ENCODE results near the gene GSPT2. TPM values are rescaled to one million over a fixed set of nuclear protein-coding genes. Genes with fewer than 3 reads are reported as not detected.
"Not testable (repeated sequence)": the region's sequence is repeated elsewhere in the genome, so short reads cannot be mapped to it uniquely, and the experiment has no call there.

Gene GSPT2
- polyA plus RNA-seq, 3 donors, result 0.40 to 1.6 (median 1.4) TPM

DNA sequence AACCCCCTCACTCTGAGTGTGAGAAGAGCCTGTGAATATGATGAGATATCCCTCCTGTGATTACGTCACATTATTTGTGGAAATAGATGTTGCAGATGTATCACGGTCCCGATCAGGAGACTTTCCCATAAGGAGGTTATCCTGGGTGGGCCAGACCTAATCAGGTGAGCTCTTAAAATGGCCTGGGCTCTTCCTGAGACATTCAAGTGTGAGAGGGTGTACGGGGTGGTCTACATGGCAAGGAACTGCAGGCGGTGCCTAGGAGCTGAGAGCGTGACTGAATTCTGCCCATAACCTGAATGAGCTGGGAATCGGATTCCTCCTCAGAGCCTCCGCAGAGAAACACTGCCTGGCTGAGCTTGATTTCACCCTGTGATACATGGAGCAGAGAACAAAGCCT, 45.8 kb upstream of the GSPT2 start:
- Mint-ChIP-seq H3K4me3 (no peak overlapping the region), H3K27me3 (ENCODE audit: low read depth in 3 of 3) (peaks cover 2 to 5% (median 5%) of the 10 kb centered on the region in 3 donors), H3K27ac (peak overlapping the region in 1 of 7 donors; percentile 7), H3K36me3 (no peaks in the 10 kb centered on the region), H3K9me3 (peaks cover 0 to 3% (median 0%) of the 10 kb centered on the region in 7 donors), H3K4me1 (no peaks in the 10 kb centered on the region)
- DNase-seq, result no peak
- Histone ChIP-seq H3K9me3 (replicated peaks in 1 of 2; ENCODE audit: control insufficient read depth in 1 of 2, insufficient read depth in 1 of 2, low read length in 2 of 2) (no peaks in the 10 kb centered on the region), H3K4me3 (replicated peaks in 1 of 3; ENCODE audit: low read depth in 2 of 3, low read length in 3 of 3) (no peak overlapping the region), H3K36me3 (replicated peaks in 1 of 2; ENCODE audit: control insufficient read depth in 1 of 2, insufficient read depth in 2 of 2, low read length in 2 of 2) (no peaks in the 10 kb centered on the region), H3K4me1 (ENCODE audit: control insufficient read depth in 1 of 2, insufficient read depth in 2 of 2, low read length in 2 of 2) (no peaks in the 10 kb centered on the region), H3K9ac (ENCODE audit: insufficient read depth, low read length, poor library complexity, severe bottlenecking) (no peak overlapping the region), H3K27ac (ENCODE audit: low read depth in 1 of 2, low read length in 2 of 2) (no peak overlapping the region), H4K20me1 (ENCODE audit: insufficient read depth, low read length) (no peaks in the 10 kb centered on the region), H3K27me3 (ENCODE audit: control insufficient read depth in 2 of 2, insufficient read depth in 2 of 2, low read length in 2 of 2) (no peaks in the 10 kb centered on the region), H2AFZ (ENCODE audit: insufficient read depth, low read depth, low read length, poor library complexity, severe bottlenecking) (no peak overlapping the region), H3K79me2 (ENCODE audit: insufficient read depth, low read length) (no peaks in the 10 kb centered on the region), H3K4me2 (replicated peaks; ENCODE audit: extremely low read depth, low read length, poor library complexity, severe bottlenecking) (no peak overlapping the region)
- no CpG with 5 or more reads among the region's 8 CpGs for WGBS (ENCODE audit: insufficient coverage)
- TF ChIP-seq, protein P1, sequence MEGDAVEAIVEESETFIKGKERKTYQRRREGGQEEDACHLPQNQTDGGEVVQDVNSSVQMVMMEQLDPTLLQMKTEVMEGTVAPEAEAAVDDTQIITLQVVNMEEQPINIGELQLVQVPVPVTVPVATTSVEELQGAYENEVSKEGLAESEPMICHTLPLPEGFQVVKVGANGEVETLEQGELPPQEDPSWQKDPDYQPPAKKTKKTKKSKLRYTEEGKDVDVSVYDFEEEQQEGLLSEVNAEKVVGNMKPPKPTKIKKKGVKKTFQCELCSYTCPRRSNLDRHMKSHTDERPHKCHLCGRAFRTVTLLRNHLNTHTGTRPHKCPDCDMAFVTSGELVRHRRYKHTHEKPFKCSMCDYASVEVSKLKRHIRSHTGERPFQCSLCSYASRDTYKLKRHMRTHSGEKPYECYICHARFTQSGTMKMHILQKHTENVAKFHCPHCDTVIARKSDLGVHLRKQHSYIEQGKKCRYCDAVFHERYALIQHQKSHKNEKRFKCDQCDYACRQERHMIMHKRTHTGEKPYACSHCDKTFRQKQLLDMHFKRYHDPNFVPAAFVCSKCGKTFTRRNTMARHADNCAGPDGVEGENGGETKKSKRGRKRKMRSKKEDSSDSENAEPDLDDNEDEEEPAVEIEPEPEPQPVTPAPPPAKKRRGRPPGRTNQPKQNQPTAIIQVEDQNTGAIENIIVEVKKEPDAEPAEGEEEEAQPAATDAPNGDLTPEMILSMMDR (IDR thresholded peaks at IDR 0.05), result no peak
- intact Hi-C loops (cut with micrococcal nuclease), result no loop called here

DNA sequence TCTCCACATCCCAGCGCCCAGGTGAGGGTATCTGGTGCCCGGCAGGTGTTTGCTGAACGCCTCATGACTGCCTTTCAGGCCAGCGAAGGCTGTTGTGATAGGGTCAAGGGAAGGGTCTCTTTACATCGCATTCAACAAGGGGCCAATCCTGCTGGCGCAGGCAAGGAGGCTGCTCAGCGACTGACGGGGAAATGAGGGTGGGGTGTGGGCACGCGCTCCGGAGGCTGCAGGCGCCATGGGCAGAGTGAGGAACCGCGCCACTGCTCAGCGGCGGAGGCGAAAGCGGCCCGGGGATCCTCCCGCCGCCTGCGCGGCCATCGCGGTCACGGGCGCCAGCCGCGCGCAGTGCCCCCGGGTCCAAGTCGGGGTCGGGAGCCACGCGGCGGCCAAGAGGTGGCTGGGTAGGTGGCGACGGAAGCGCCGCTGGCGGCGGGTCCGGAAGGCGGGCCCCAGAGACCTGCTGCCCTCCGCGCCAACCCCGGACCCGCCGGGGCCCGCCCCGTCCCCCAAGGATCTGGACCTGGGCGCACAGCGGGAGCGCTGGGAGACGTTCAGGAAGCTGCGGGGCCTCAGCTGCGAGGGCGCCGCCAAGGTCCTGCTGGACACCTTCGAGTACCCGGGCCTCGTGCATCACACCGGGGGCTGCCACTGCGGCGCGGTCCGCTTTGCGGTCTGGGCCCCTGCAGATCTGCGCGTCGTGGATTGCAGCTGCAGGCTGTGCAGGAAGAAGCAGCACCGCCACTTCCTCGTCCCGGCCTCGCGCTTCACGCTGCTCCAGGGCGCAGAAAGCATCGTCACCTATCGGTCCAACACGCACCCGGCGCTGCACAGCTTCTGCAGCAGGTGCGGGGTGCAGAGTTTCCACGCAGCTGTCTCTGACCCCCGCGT, 32.7 kb upstream of the GSPT2 start, which contains the start of gene CENPVL1:
CENPVL1 (plus strand) TSS at position 236 of the 888 bp plus-strand sequence; CDS start at position 236, 0 bp downstream.
- H3K4me1 Mint-ChIP-seq; H3K27me3 ChIP-seq (ENCODE audit: control insufficient read depth in 2 of 2, insufficient read depth in 2 of 2, low read length in 2 of 2); H3K27me3 Mint-ChIP-seq (ENCODE audit: low read depth in 3 of 3); H3K4me2 ChIP-seq (replicated peaks; ENCODE audit: extremely low read depth, low read length, poor library complexity, severe bottlenecking); H3K9ac ChIP-seq (ENCODE audit: insufficient read depth, low read length, poor library complexity, severe bottlenecking); H3K4me3 Mint-ChIP-seq; H3K4me1 ChIP-seq (ENCODE audit: control insufficient read depth in 1 of 2, insufficient read depth in 2 of 2, low read length in 2 of 2); H3K9me3 Mint-ChIP-seq; H4K20me1 ChIP-seq (ENCODE audit: insufficient read depth, low read length); H3K27ac ChIP-seq (ENCODE audit: low read depth in 1 of 2, low read length in 2 of 2); H3K36me3 ChIP-seq (replicated peaks in 1 of 2; ENCODE audit: control insufficient read depth in 1 of 2, insufficient read depth in 2 of 2, low read length in 2 of 2); H3K79me2 ChIP-seq (ENCODE audit: insufficient read depth, low read length); H3K4me3 ChIP-seq (replicated peaks in 1 of 3; ENCODE audit: low read depth in 2 of 3, low read length in 3 of 3); H3K9me3 ChIP-seq (replicated peaks in 1 of 2; ENCODE audit: control insufficient read depth in 1 of 2, insufficient read depth in 1 of 2, low read length in 2 of 2); H2AFZ ChIP-seq (ENCODE audit: insufficient read depth, low read depth, low read length, poor library complexity, severe bottlenecking); DNase-seq; intact Hi-C loops (cut with micrococcal nuclease); H3K36me3 Mint-ChIP-seq; H3K27ac Mint-ChIP-seq: not testable (repeated sequence)
- WGBS (ENCODE audit: insufficient coverage), result no CpG with 5 or more reads among the region's 87 CpGs

DNA sequence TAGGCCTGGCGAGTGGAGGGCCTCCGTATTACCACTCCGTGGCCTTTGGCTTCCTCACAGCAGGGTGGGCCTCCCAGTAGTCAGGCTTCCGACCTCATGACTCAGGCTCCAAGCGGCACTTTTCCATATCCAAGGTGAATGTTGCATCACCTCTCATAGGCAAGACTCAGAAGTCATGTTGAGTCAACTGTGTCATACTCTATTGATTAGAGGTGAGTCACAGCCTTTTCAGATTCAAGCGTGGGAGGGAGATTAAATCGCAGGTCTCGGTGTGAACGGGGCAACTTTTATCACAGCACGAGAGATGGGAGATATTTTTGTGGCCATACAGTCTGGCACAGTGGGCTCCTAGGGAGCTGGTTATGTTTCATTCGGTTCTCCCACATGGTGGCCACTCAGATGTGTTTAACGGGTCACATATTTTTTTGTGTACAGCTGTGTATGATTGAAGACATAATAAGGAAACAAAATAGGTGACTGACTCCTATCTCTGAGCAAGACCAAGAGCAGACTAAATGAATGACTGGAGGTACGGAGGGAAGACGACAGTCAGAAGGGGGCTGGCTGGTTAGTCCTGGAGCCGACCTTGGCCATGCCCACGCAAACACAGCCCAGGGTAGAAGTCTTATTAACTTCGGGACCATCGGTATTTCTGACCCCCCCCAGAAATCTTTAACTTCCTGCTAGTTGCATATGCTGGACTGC, 30.1 kb upstream of the GSPT2 start:
- intact Hi-C loops (cut with micrococcal nuclease), result not testable (repeated sequence)

More for the DNA sequence above, 30.1 kb upstream of the GSPT2 start:
- not testable (repeated sequence) for H3K4me3 ChIP-seq (replicated peaks in 1 of 3; ENCODE audit: low read depth in 2 of 3, low read length in 3 of 3); H3K27me3 Mint-ChIP-seq (ENCODE audit: low read depth in 3 of 3); H3K27ac Mint-ChIP-seq; DNase-seq; H3K79me2 ChIP-seq (ENCODE audit: insufficient read depth, low read length); H3K4me1 Mint-ChIP-seq; H3K27me3 ChIP-seq (ENCODE audit: control insufficient read depth in 2 of 2, insufficient read depth in 2 of 2, low read length in 2 of 2); H3K4me1 ChIP-seq (ENCODE audit: control insufficient read depth in 1 of 2, insufficient read depth in 2 of 2, low read length in 2 of 2); H4K20me1 ChIP-seq (ENCODE audit: insufficient read depth, low read length); H3K27ac ChIP-seq (ENCODE audit: low read depth in 1 of 2, low read length in 2 of 2); H3K9me3 ChIP-seq (replicated peaks in 1 of 2; ENCODE audit: control insufficient read depth in 1 of 2, insufficient read depth in 1 of 2, low read length in 2 of 2); H3K4me3 Mint-ChIP-seq; H3K4me2 ChIP-seq (replicated peaks; ENCODE audit: extremely low read depth, low read length, poor library complexity, severe bottlenecking); H3K9ac ChIP-seq (ENCODE audit: insufficient read depth, low read length, poor library complexity, severe bottlenecking); H3K36me3 Mint-ChIP-seq; H3K9me3 Mint-ChIP-seq; H3K36me3 ChIP-seq (replicated peaks in 1 of 2; ENCODE audit: control insufficient read depth in 1 of 2, insufficient read depth in 2 of 2, low read length in 2 of 2); H2AFZ ChIP-seq (ENCODE audit: insufficient read depth, low read depth, low read length, poor library complexity, severe bottlenecking)
- no CpG with 5 or more reads among the region's 18 CpGs for WGBS (ENCODE audit: insufficient coverage)

All from CD14-positive monocyte (primary cell).